HCT116 (cell line): ENCODE measurements around the gene GRHPR.

Source experiments
- CTCF ChIP-seq, 3 experiments: fragments of 200-600 bp in 1 of 3; sonication (generic) in 1 of 3; IDR thresholded peaks in 2 of 3; conservative IDR thresholded peaks in 1 of 3; 2 replicates each; pipeline ENCODE4 v1.5.1; 2012 to 2017; ENCODE audit warnings: low read depth in 2 of 3, low read length in 2 of 3, antibody characterized with exemption in 1 of 3, borderline replicate concordance in 1 of 3, control low read depth in 1 of 3, mild to moderate bottlenecking in 1 of 3, mixed read lengths in 1 of 3, mixed run types in 1 of 3, moderate library complexity in 1 of 3; ENCODE audit not compliant: insufficient read depth in 1 of 3
- EZH2phosphoT487 ChIP-seq: fragments of 200-600 bp; IDR thresholded peaks from 2 replicates; pipeline ENCODE4 v1.6.1; 2018; ENCODE audit warnings: antibody characterized with exemption, borderline replicate concordance
- POLR2A ChIP-seq: IDR thresholded peaks from 2 replicates; pipeline ENCODE4 v1.7.0; 2011; ENCODE audit warnings: borderline replicate concordance; ENCODE audit not compliant: insufficient read depth, insufficient read length; ENCODE audit errors: extremely low read depth
- POLR2AphosphoS5 ChIP-seq: IDR thresholded peaks from 2 replicates; pipeline ENCODE4 v1.6.1; 2011; ENCODE audit warnings: mild to moderate bottlenecking, low read depth, low read length, moderate library complexity
- RAD21 ChIP-seq: IDR thresholded peaks from 2 replicates; pipeline ENCODE4 v1.6.1; 2012; ENCODE audit warnings: low read depth, mild to moderate bottlenecking
- SIN3A ChIP-seq: IDR thresholded peaks from 2 replicates; pipeline ENCODE4 v1.6.1; 2012; ENCODE audit warnings: low read depth

- TF ChIP-seq POLR2A, result no peak
- no peak for TF ChIP-seq POLR2AphosphoS5
- no peak for TF ChIP-seq CTCF (IDR thresholded peaks at IDR 0.05 in 2 of 3, conservative IDR thresholded peaks at IDR 0.05 in 1 of 3; ENCODE audit: borderline replicate concordance in 1 of 3, insufficient read depth in 1 of 3, low read depth in 2 of 3, low read length in 2 of 3)
- TF ChIP-seq RAD21, result no peak
- TF ChIP-seq EZH2phosphoT487, result no peak
- TF ChIP-seq SIN3A, result no peak
These were observed 41.3 kb upstream of the GRHPR start for GRCh38 chr9:37381094-37381741.
